ENCODE results near the gene TMEM191B. TPM values are rescaled to one million over a fixed set of nuclear protein-coding genes. Genes with fewer than 3 reads are reported as not detected.
"Not testable (repeated sequence)": the region's sequence is repeated elsewhere in the genome, so short reads cannot be mapped to it uniquely, and the experiment has no call there.

The TMEM191B gene
- total and polyA plus RNA-seq, 3 experiments from 2014 or later = 1.3 to 2.6 (median 1.9) TPM

DNA sequence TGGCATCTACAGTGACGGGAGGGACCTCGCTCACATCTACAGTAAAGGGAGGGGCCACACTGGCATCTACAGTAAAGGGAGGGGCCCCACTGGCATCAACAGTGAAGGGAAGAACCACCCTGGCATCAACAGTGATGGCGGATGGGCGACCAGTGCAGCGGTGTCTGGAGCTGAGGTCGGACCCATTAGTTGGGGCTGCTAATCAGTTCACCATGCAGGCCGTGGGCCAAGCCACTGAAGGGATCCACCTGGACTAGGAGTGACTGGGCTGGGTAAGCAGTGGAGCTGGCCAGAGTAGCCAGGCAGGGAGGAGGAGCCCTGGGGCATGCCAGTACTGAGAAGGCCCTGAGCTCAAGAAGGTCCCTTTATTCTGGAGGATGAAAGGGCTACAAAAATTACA is 23.4 kb downstream of the TMEM191B start:
- H3K36me3 ChIP-seq (ENCODE audit: insufficient read depth, low read length); H3K4me3 ChIP-seq (ENCODE audit: low read length); H3K4me3 Mint-ChIP-seq; H3K27ac Mint-ChIP-seq; POLR2A ChIA-PET; H3K27me3 ChIP-seq (ENCODE audit: insufficient read depth, low read length, poor library complexity, severe bottlenecking); H3K9me3 ChIP-seq (ENCODE audit: low read length); DNase-seq; H3K27me3 Mint-ChIP-seq; CTCF ChIA-PET; H3K9me3 Mint-ChIP-seq; H3K36me3 Mint-ChIP-seq; H3K4me1 Mint-ChIP-seq; H3K27ac ChIP-seq (ENCODE audit: low read depth, low read length); H3K4me1 ChIP-seq (ENCODE audit: insufficient read depth, low read length): not testable (repeated sequence)

DNA sequence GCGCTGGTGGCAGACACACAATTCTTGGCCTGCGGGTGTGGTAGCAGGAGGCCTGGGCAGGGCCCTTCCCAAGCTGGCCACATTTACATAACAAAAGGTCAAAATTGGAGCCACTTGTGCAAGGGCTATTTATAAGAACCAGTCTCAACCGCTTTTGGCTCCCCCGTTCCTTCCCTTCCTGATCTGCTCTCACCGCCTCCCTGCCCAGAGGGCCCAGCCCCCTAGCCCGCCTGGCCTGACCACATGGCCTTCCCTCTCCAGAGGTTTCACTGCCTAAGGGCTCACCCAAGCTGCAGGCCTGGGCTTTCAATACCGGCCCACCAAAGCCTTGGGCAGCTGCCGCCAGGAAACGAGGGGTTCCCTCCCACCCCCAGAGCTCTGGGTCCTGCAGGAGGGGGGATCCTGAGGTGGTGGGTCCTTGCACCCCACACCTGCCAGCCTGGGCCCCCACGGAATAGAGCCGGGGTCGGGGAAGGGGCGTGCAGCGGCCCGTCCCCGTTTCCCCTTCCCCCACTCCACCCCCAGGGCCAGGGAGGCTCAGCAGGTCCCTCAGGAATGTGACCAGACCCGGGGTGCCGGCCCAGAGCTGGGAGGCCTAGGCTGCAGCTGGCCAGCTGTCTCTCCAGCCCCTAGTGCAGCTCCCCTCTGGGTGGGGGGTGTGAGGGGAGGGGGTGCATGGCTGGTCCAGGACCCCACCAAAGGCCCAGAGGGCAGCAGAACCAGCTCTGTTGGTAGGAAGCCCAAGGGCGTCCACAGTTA is 25.4 kb downstream of the TMEM191B start:
- H3K27me3 Mint-ChIP-seq; H3K36me3 ChIP-seq (ENCODE audit: insufficient read depth, low read length); H3K4me1 ChIP-seq (ENCODE audit: insufficient read depth, low read length); H3K4me1 Mint-ChIP-seq; CTCF ChIA-PET; H3K4me3 ChIP-seq (ENCODE audit: low read length); H3K4me3 Mint-ChIP-seq; H3K27me3 ChIP-seq (ENCODE audit: insufficient read depth, low read length, poor library complexity, severe bottlenecking); H3K9me3 Mint-ChIP-seq; H3K9me3 ChIP-seq (ENCODE audit: low read length); DNase-seq; H3K36me3 Mint-ChIP-seq; H3K27ac ChIP-seq (ENCODE audit: low read depth, low read length); POLR2A ChIA-PET; H3K27ac Mint-ChIP-seq: not testable (repeated sequence)

DNA sequence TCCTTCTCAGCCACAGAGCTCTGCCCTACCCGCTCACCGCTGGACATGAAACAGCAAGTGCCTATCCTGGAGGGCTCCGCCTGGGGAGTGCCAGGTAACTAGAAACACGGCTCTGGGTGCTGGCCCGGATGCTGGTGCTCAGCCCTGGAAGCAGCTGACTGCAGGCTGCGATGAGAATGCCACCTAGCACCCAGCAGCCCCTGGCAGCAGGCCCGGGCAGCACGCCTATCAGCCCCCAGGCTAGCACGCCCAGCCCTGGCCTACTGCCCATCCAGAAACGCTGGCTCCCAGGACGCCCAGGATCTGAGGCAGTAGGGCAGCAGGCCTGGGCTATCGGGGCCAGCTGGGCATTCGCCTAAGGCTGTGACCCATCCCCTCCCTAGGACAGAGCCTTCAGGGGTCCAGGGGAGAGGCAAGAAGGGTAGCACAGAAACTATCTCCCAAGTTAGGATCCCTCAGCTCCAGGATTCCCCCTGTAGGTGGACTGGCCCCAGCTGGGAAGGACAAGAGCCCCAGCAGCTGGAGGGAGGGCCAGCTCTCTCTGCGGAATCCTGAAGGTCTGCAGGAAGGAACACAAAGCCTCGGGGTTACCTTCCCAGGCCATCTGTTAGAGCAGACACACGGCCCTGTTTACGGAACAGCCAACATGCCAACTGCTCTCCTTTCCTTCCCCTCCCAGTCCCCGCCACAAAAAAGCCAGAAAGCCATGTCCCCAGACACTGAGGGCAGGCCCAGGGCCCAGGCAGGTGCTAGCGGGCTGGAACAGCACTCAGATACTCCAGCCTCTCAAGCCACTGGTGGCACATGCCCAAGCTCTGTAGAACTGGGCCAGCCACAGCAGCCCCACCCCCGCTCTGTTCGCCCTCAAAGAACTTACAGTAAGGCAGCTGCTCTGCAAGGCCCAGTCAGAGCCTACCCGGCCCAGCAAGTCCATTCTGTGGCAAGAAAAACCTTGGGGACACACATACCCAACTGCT is 27.0 kb downstream of the TMEM191B start:
- H3K36me3 Mint-ChIP-seq; H3K27ac ChIP-seq (ENCODE audit: low read depth, low read length); POLR2A ChIA-PET; H3K27ac Mint-ChIP-seq; H3K36me3 ChIP-seq (ENCODE audit: insufficient read depth, low read length); H3K27me3 ChIP-seq (ENCODE audit: insufficient read depth, low read length, poor library complexity, severe bottlenecking); DNase-seq; H3K27me3 Mint-ChIP-seq; H3K4me3 Mint-ChIP-seq; H3K4me3 ChIP-seq (ENCODE audit: low read length); H3K4me1 Mint-ChIP-seq; CTCF ChIA-PET; H3K9me3 Mint-ChIP-seq; H3K9me3 ChIP-seq (ENCODE audit: low read length); H3K4me1 ChIP-seq (ENCODE audit: insufficient read depth, low read length): not testable (repeated sequence)

DNA sequence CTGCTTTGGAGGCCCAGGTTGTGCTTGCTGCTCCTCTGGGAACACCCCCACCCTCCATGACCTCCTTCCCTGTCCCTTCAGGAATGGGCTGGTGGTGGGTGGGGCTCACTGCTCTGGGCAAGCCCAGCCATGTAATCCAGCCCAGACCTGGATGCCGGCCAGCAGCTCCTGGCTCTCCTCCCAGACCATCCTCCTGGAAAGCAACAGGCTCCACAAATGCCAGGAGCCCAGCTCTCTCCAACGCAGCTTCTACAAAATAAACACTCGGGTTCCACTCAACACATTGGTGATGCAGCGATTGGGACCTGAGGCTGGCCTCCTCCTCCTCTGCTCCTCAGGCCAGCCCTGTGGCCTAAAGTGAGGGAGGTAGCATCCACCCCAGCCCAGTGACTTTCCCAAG is 30.9 kb downstream of the TMEM191B start:
- CTCF ChIA-PET; H3K27me3 ChIP-seq (ENCODE audit: insufficient read depth, low read length, poor library complexity, severe bottlenecking); H3K4me1 ChIP-seq (ENCODE audit: insufficient read depth, low read length); H3K27ac Mint-ChIP-seq; H3K9me3 ChIP-seq (ENCODE audit: low read length); H3K27ac ChIP-seq (ENCODE audit: low read depth, low read length); POLR2A ChIA-PET; H3K36me3 ChIP-seq (ENCODE audit: insufficient read depth, low read length); H3K27me3 Mint-ChIP-seq; H3K4me3 ChIP-seq (ENCODE audit: low read length); H3K4me1 Mint-ChIP-seq; H3K9me3 Mint-ChIP-seq; DNase-seq; H3K4me3 Mint-ChIP-seq; H3K36me3 Mint-ChIP-seq: not testable (repeated sequence)

GRCh38 chr22:18558939-18559338 is 31.3 kb downstream of the TMEM191B start:
- H3K27ac ChIP-seq (ENCODE audit: low read depth, low read length); H3K27me3 ChIP-seq (ENCODE audit: insufficient read depth, low read length, poor library complexity, severe bottlenecking); H3K36me3 ChIP-seq (ENCODE audit: insufficient read depth, low read length); H3K4me1 Mint-ChIP-seq; H3K36me3 Mint-ChIP-seq; H3K9me3 Mint-ChIP-seq; H3K9me3 ChIP-seq (ENCODE audit: low read length); H3K4me3 ChIP-seq (ENCODE audit: low read length); POLR2A ChIA-PET; H3K4me3 Mint-ChIP-seq; H3K4me1 ChIP-seq (ENCODE audit: insufficient read depth, low read length); H3K27ac Mint-ChIP-seq; CTCF ChIA-PET; DNase-seq; H3K27me3 Mint-ChIP-seq: not testable (repeated sequence)

GRCh38 chr22:18560099-18560974 is 32.7 kb downstream of the TMEM191B start:
- H3K27ac Mint-ChIP-seq; H3K27ac ChIP-seq (ENCODE audit: low read depth, low read length); H3K4me1 ChIP-seq (ENCODE audit: insufficient read depth, low read length); POLR2A ChIA-PET; H3K4me3 Mint-ChIP-seq; H3K36me3 Mint-ChIP-seq; H3K4me1 Mint-ChIP-seq; DNase-seq; H3K9me3 Mint-ChIP-seq; H3K27me3 ChIP-seq (ENCODE audit: insufficient read depth, low read length, poor library complexity, severe bottlenecking); H3K9me3 ChIP-seq (ENCODE audit: low read length); CTCF ChIA-PET; H3K27me3 Mint-ChIP-seq; H3K36me3 ChIP-seq (ENCODE audit: insufficient read depth, low read length); H3K4me3 ChIP-seq (ENCODE audit: low read length): not testable (repeated sequence)

DNA sequence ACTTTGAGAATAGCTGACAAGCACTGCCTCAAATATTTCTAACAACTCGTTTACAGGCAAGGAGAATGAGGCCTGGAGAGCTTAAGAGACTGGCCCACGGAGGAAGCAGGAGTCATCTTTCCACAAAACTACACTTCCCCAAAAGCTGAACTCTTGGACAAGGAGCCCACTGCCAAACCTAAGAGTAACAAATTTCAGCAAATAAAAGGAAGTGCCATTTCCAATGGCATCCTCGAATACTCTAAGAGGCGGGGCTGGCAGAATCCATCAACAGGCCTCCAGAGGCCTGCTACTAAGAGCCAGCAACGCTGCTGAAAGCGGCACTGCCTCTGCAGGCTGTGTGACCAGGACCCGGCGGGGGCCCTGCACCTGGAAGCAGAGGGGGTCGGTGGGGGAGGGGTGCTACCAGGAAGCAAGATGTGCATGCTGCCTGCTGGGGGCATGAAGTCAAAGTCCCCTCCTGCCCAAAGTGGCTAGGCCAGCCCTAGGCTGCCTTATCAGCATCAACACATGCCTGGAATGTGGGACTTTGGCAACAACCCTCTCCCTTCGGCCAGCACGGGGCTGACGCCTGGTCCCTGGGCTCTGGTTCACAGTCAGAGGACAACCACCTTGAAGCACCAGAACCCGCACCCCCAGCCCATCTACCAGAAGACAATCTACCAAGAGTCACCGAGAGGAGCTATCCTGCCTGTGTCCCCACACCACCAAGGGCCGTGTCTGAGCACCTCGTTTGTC is 43.1 kb downstream of the TMEM191B start:
- H3K4me1 ChIP-seq (ENCODE audit: insufficient read depth, low read length); H3K9me3 ChIP-seq (ENCODE audit: low read length); POLR2A ChIA-PET; H3K9me3 Mint-ChIP-seq; H3K36me3 ChIP-seq (ENCODE audit: insufficient read depth, low read length); H3K27me3 Mint-ChIP-seq; H3K36me3 Mint-ChIP-seq; CTCF ChIA-PET; H3K4me1 Mint-ChIP-seq; H3K27me3 ChIP-seq (ENCODE audit: insufficient read depth, low read length, poor library complexity, severe bottlenecking); H3K4me3 ChIP-seq (ENCODE audit: low read length); H3K4me3 Mint-ChIP-seq; H3K27ac ChIP-seq (ENCODE audit: low read depth, low read length); H3K27ac Mint-ChIP-seq; DNase-seq: not testable (repeated sequence)

Data from CD8-positive, alpha-beta memory T cell (primary cell).